HS-27A (cell line): Measurements from ENCODE around the gene MEI1.

ENCODE experiments used
- DNase-seq: peaks from one replicate; pipeline ENCODE4 v3.0.0-alpha.2; 2012; ENCODE audit warnings: low read depth, missing footprints

The MEI1 gene

GRCh38 chr22:41782316-41782715 is 83.0 kb downstream of the MEI1 start:
- no peak for DNase-seq

- no peak for DNase-seq
Observed at GRCh38 chr22:41782751-41783150, 83.4 kb downstream of the MEI1 start.

GRCh38 chr22:41787331-41787730 is 88.0 kb downstream of the MEI1 start:
- DNase-seq: no peak

- no peak for DNase-seq
Observed at GRCh38 chr22:41793871-41794270, 94.6 kb downstream of the MEI1 start.

GRCh38 chr22:41798736-41799135 is 99.4 kb downstream of the MEI1 start:
- no peak for DNase-seq

GRCh38 chr22:41799486-41800347 is 100.4 kb downstream of the MEI1 start:
- no peak for DNase-seq

GRCh38 chr22:41800348-41801146 is 101.2 kb downstream of the MEI1 start, which contains the start of gene CCDC134:
CCDC134 (plus strand) TSS chr22:41800679; CDS start chr22:41808891, 8,212 bp downstream.
- DNase-seq: peak; percentile 29

GRCh38 chr22:41801147-41801819 is 102.0 kb downstream of the MEI1 start:
- no peak for DNase-seq

GRCh38 chr22:41801886-41802285 is 102.6 kb downstream of the MEI1 start:
- no peak for DNase-seq

GRCh38 chr22:41805639-41806038 is 106.3 kb downstream of the MEI1 start:
- DNase-seq: no peak

- DNase-seq: no peak
Observed at GRCh38 chr22:41808400-41808799, 109.1 kb downstream of the MEI1 start.

- DNase-seq: no peak
Observed at GRCh38 chr22:41810022-41810421, 110.7 kb downstream of the MEI1 start.

GRCh38 chr22:41812805-41813545 is 113.7 kb downstream of the MEI1 start:
- DNase-seq: no peak

GRCh38 chr22:41813726-41814410 is 114.6 kb downstream of the MEI1 start:
- DNase-seq: no peak

- DNase-seq: no peak
Observed at GRCh38 chr22:41815716-41816115, 116.4 kb downstream of the MEI1 start.

- DNase-seq: no peak
Observed at GRCh38 chr22:41816241-41816640, 116.9 kb downstream of the MEI1 start.

- DNase-seq: no peak
Observed at GRCh38 chr22:41816871-41817270, 117.6 kb downstream of the MEI1 start.

GRCh38 chr22:41818011-41818410 is 118.7 kb downstream of the MEI1 start:
- DNase-seq: no peak

GRCh38 chr22:41818596-41818995 is 119.3 kb downstream of the MEI1 start:
- DNase-seq: no peak

- DNase-seq: no peak
Observed at GRCh38 chr22:41819257-41819656, 120.0 kb downstream of the MEI1 start.

GRCh38 chr22:41820447-41820846 is 121.1 kb downstream of the MEI1 start:
- DNase-seq: no peak
